Activated CD4-positive, alpha-beta memory T cell treated with anti-CD3 and anti-CD28 coated beads, Interleukin-2, amount 10 ng/mL, durations not matched to agents 7 days and 5 days (primary cell): Measurements from ENCODE around the gene SP6. TPM values are rescaled to one million over a fixed set of nuclear protein-coding genes. Genes with fewer than 3 reads are reported as not detected.
A peak's percentile ranks its signal among the peaks of the same experiment; 100 is the strongest.

ENCODE experiments used
- CTCF ChIA-PET: fragments of 350-600 bp; sonication (Branson Sonifier 250); formaldehyde crosslinking; loops from one replicate; lab custom pipeline; 2021; ENCODE audit warnings: antibody characterized with exemption, inconsistent platforms; lab: Charles Lee
- POLR2A ChIA-PET: fragments of 350-600 bp; sonication (Branson Sonifier 250); formaldehyde crosslinking; loops from one replicate; lab custom pipeline; 2021; ENCODE audit warnings: antibody characterized with exemption; lab: Charles Lee
- DNase-seq: peaks from one replicate; pipeline ENCODE4 v3.0.0-alpha.2; 2020
- H3K27ac Mint-ChIP-seq: one replicate; pipeline ENCODE4 v1.8.0; 2021; ENCODE audit warnings: mild to moderate bottlenecking, mixed read lengths
- H3K27me3 Mint-ChIP-seq: one replicate; pipeline ENCODE4 v1.8.0; 2021; ENCODE audit warnings: mixed read lengths
- H3K36me3 Mint-ChIP-seq: one replicate; pipeline ENCODE4 v1.8.0; 2021; ENCODE audit warnings: low read depth, mixed read lengths
- H3K4me1 Mint-ChIP-seq: one replicate; pipeline ENCODE4 v1.8.0; 2021; ENCODE audit warnings: mixed read lengths
- H3K4me3 Mint-ChIP-seq: one replicate; pipeline ENCODE4 v1.8.0; 2021; ENCODE audit warnings: mild to moderate bottlenecking, mixed read lengths
- H3K9me3 Mint-ChIP-seq: one replicate; pipeline ENCODE4 v1.8.0; 2021; ENCODE audit warnings: mixed read lengths
- total RNA-seq, 2 experiments: library from RNA; stranded (reverse); gene quantifications; one replicate each; pipeline ENCODE4 v1.2.3, GENCODE V29; 2021

The SP6 gene
- total RNA-seq, 2 experiments from 2014 or later: 0.10 to 0.15 TPM

- H3K4me1 Mint-ChIP-seq: peaks cover 21% of the 10 kb centered on the region
- ChIA-PET POLR2A (no interaction called here), CTCF (interaction anchor here (0.5 kb wide), 1 partner anchor 78 kb away, joined by 4 read pairs; no protein-coding TSS in a partner anchor)
- no peak overlapping the region for H3K27ac Mint-ChIP-seq
- H3K36me3 Mint-ChIP-seq: peaks cover 58% of the 10 kb centered on the region
- H3K4me3 Mint-ChIP-seq: no peak overlapping the region
- no peak for DNase-seq
- H3K9me3 Mint-ChIP-seq: no peaks in the 10 kb centered on the region
- no peaks in the 10 kb centered on the region for H3K27me3 Mint-ChIP-seq
These were observed 38.6 kb downstream of the SP6 start for GRCh38 chr17:47812146-47812920.

GRCh38 chr17:47811709-47812108, 39.3 kb downstream of the SP6 start:
- Mint-ChIP-seq H3K4me3 (no peak overlapping the region), H3K27ac (no peak overlapping the region), H3K9me3 (no peaks in the 10 kb centered on the region), H3K27me3 (no peaks in the 10 kb centered on the region), H3K36me3 (peaks cover 56% of the 10 kb centered on the region), H3K4me1 (peaks cover 21% of the 10 kb centered on the region)
- ChIA-PET CTCF (interaction anchor here (0.5 kb wide), 1 partner anchor 79 kb away, joined by 4 read pairs; no protein-coding TSS in a partner anchor), POLR2A (no interaction called here)
- DNase-seq: no peak

- Mint-ChIP-seq H3K4me1 (peaks cover 21% of the 10 kb centered on the region), H3K27ac (no peak overlapping the region), H3K36me3 (peaks cover 56% of the 10 kb centered on the region), H3K9me3 (no peaks in the 10 kb centered on the region), H3K4me3 (no peak overlapping the region), H3K27me3 (no peaks in the 10 kb centered on the region)
- POLR2A ChIA-PET: interaction anchor here (1.3 kb wide), 1 partner anchor 19 kb away, joined by 15 read pairs; the partner anchor contains the start of genes LRRC46 and MRPL10
- DNase-seq: no peak
- CTCF ChIA-PET: interaction anchor here (1.3 kb wide), 2 partner anchors 11 to 30 kb away, joined by 3 read pairs; partner anchors contain the start of genes OSBPL7 and SCRN2
These were observed 39.9 kb downstream of the SP6 start for GRCh38 chr17:47810901-47811635.

- H3K27me3 Mint-ChIP-seq: no peaks in the 10 kb centered on the region
- peak; percentile 40 for DNase-seq
- CTCF ChIA-PET: interaction anchor here (0.7 to 1.3 kb wide), 3 partner anchors 12 to 44 kb away, joined by 3 read pairs; partner anchors contain the start of genes OSBPL7 and SCRN2
- H3K36me3 Mint-ChIP-seq: peaks cover 50% of the 10 kb centered on the region
- POLR2A ChIA-PET: interaction anchor here (1.3 kb wide), 1 partner anchor 20 kb away, joined by 15 read pairs; the partner anchor contains the start of genes LRRC46 and MRPL10
- peak overlapping the region; percentile 46 for H3K27ac Mint-ChIP-seq
- H3K4me3 Mint-ChIP-seq: no peak overlapping the region
- H3K4me1 Mint-ChIP-seq: peaks cover 21% of the 10 kb centered on the region
- no peaks in the 10 kb centered on the region for H3K9me3 Mint-ChIP-seq
These were observed 40.7 kb downstream of the SP6 start for GRCh38 chr17:47810200-47810821.

GRCh38 chr17:47808830-47809480, 42.0 kb downstream of the SP6 start:
- no peaks in the 10 kb centered on the region for H3K9me3 Mint-ChIP-seq
- ChIA-PET CTCF (no interaction called here), POLR2A (no interaction called here)
- H3K4me3 Mint-ChIP-seq: no peak overlapping the region
- no peaks in the 10 kb centered on the region for H3K27me3 Mint-ChIP-seq
- H3K36me3 Mint-ChIP-seq: peaks cover 41% of the 10 kb centered on the region
- H3K27ac Mint-ChIP-seq: no peak overlapping the region
- peaks cover 21% of the 10 kb centered on the region for H3K4me1 Mint-ChIP-seq
- DNase-seq: no peak

- POLR2A ChIA-PET: interaction anchor here (1.7 kb wide), 1 partner anchor 13 kb away, joined by 4 read pairs; the partner anchor contains the start of gene OSBPL7
- H3K4me1 Mint-ChIP-seq: peaks cover 21% of the 10 kb centered on the region
These were observed 42.7 kb downstream of the SP6 start for GRCh38 chr17:47808036-47808829.

GRCh38 chr17:47807421-47807820, 43.5 kb downstream of the SP6 start:
- ChIA-PET POLR2A (interaction anchor here (1.7 kb wide), 1 partner anchor 14 kb away, joined by 4 read pairs; the partner anchor contains the start of gene OSBPL7), CTCF (no interaction called here)
- Mint-ChIP-seq H3K27ac (no peak overlapping the region), H3K9me3 (no peaks in the 10 kb centered on the region), H3K27me3 (no peaks in the 10 kb centered on the region), H3K4me3 (no peak overlapping the region), H3K36me3 (peaks cover 35% of the 10 kb centered on the region), H3K4me1 (peaks cover 20% of the 10 kb centered on the region)
- DNase-seq: no peak

More at GRCh38 chr17:47808036-47808829, 42.7 kb downstream of the SP6 start:
- Mint-ChIP-seq H3K36me3 (peaks cover 41% of the 10 kb centered on the region), H3K27ac (no peak overlapping the region), H3K4me3 (no peak overlapping the region), H3K27me3 (no peaks in the 10 kb centered on the region), H3K9me3 (no peaks in the 10 kb centered on the region)
- CTCF ChIA-PET: no interaction called here
- no peak for DNase-seq

- Mint-ChIP-seq H3K27ac (no peak overlapping the region), H3K27me3 (no peaks in the 10 kb centered on the region), H3K36me3 (peaks cover 31% of the 10 kb centered on the region), H3K9me3 (no peaks in the 10 kb centered on the region), H3K4me1 (peaks cover 18% of the 10 kb centered on the region), H3K4me3 (no peak overlapping the region)
- ChIA-PET POLR2A (interaction anchor here (1.7 kb wide), 1 partner anchor 15 kb away, joined by 4 read pairs; the partner anchor contains the start of gene OSBPL7), CTCF (no interaction called here)
- no peak for DNase-seq
These were observed 44.1 kb downstream of the SP6 start for GRCh38 chr17:47806913-47807255.

- Mint-ChIP-seq H3K4me3 (no peak overlapping the region), H3K9me3 (no peaks in the 10 kb centered on the region), H3K4me1 (peaks cover 13% of the 10 kb centered on the region), H3K27ac (no peak overlapping the region), H3K36me3 (peaks cover 24% of the 10 kb centered on the region), H3K27me3 (no peaks in the 10 kb centered on the region)
- DNase-seq: no peak
- ChIA-PET POLR2A (interaction anchor here (1.1 to 1.7 kb wide), 2 partner anchors 15 to 143 kb away, joined by 3 to 4 read pairs; partner anchors contain the start of gene OSBPL7), CTCF (no interaction called here)
These were observed 44.7 kb downstream of the SP6 start for GRCh38 chr17:47806026-47806912.

GRCh38 chr17:47804461-47804860, 46.5 kb downstream of the SP6 start:
- no peak for DNase-seq
- H3K4me3 Mint-ChIP-seq: no peak overlapping the region
- H3K27ac Mint-ChIP-seq: no peak overlapping the region
- H3K36me3 Mint-ChIP-seq: peaks cover 12% of the 10 kb centered on the region
- ChIA-PET POLR2A (no interaction called here), CTCF (interaction anchor here (0.6 to 0.8 kb wide), 2 partner anchors 44 to 128 kb away, joined by 3 to 4 read pairs; no protein-coding TSS in a partner anchor)
- H3K27me3 Mint-ChIP-seq: no peaks in the 10 kb centered on the region
- no peaks in the 10 kb centered on the region for H3K4me1 Mint-ChIP-seq
- H3K9me3 Mint-ChIP-seq: no peaks in the 10 kb centered on the region

- Mint-ChIP-seq H3K36me3 (peaks cover 12% of the 10 kb centered on the region), H3K27ac (no peak overlapping the region), H3K4me3 (no peak overlapping the region), H3K4me1 (no peaks in the 10 kb centered on the region), H3K9me3 (no peaks in the 10 kb centered on the region), H3K27me3 (no peaks in the 10 kb centered on the region)
- ChIA-PET CTCF (no interaction called here), POLR2A (no interaction called here)
- DNase-seq: no peak
These were observed 47.2 kb downstream of the SP6 start for GRCh38 chr17:47803751-47804150.
